GM23338 (cell line): Measurements from ENCODE around the gene LARGE1. TPM values are rescaled to one million over a fixed set of nuclear protein-coding genes. Genes with fewer than 3 reads are reported as not detected.
A peak's percentile ranks its signal among the peaks of the same experiment; 100 is the strongest.

ENCODE experiments used
- ATAC-seq: fragments of 200-7000 bp; cut with Tn5 transposase; 3 replicates; pipeline ENCODE4 v1.9.1; 2020
- DNase-seq: peaks from one replicate; pipeline ENCODE4 v3.0.0-alpha.2; 2015; ENCODE audit warnings: low spot score
- H2AFZ ChIP-seq: fragments of 200-600 bp; sonication (generic); 2 replicates; pipeline ENCODE4 v1.8.0; 2016; ENCODE audit warnings: antibody characterized with exemption, mild to moderate bottlenecking, moderate library complexity
- H3F3A ChIP-seq: fragments of 200-600 bp; sonication (generic); replicated peaks from 2 replicates; pipeline ENCODE4 v1.8.0; 2017; ENCODE audit warnings: antibody characterized with exemption, mixed run types, low read depth
- H3K27ac ChIP-seq: fragments of 200-600 bp; sonication (generic); 2 replicates; pipeline ENCODE4 v1.6.1; 2016; ENCODE audit warnings: low read depth
- H3K27me3 ChIP-seq: fragments of 200-600 bp; sonication (generic); 2 replicates; pipeline ENCODE4 v1.8.0; 2016; ENCODE audit warnings: mild to moderate bottlenecking, mixed run types, moderate library complexity; ENCODE audit not compliant: insufficient read depth
- H3K36me3 ChIP-seq: fragments of 200-600 bp; sonication (generic); 2 replicates; pipeline ENCODE4 v1.8.0; 2016; ENCODE audit warnings: mild to moderate bottlenecking; ENCODE audit not compliant: insufficient read depth
- H3K4me1 ChIP-seq: fragments of 200-600 bp; sonication (generic); 2 replicates; pipeline ENCODE4 v1.8.0; 2016; ENCODE audit warnings: mild to moderate bottlenecking, moderate library complexity; ENCODE audit not compliant: insufficient read depth
- H3K4me2 ChIP-seq: fragments of 200-600 bp; sonication (generic); 2 replicates; pipeline ENCODE4 v1.7.1; 2017; ENCODE audit warnings: mixed run types
- H3K4me3 ChIP-seq: fragments of 200-600 bp; sonication (generic); 2 replicates; pipeline ENCODE4 v1.6.1; 2016; ENCODE audit warnings: mixed run types
- H3K79me2 ChIP-seq: fragments of 200-600 bp; sonication (generic); replicated peaks from 2 replicates; pipeline ENCODE4 v1.8.0; 2017; ENCODE audit warnings: mild to moderate bottlenecking; ENCODE audit not compliant: insufficient read depth
- H3K9me2 ChIP-seq: fragments of 200-600 bp; sonication (generic); 2 replicates; pipeline ENCODE4 v1.8.0; 2017; ENCODE audit not compliant: insufficient read depth
- H4K20me1 ChIP-seq: fragments of 200-600 bp; sonication (generic); replicated peaks from 2 replicates; pipeline ENCODE4 v1.8.0; 2017; ENCODE audit warnings: mild to moderate bottlenecking; ENCODE audit not compliant: insufficient read depth
- H3K27ac Mint-ChIP-seq: 2 replicates; pipeline ENCODE4 v1.8.0; 2020; ENCODE audit warnings: inconsistent platforms, mild to moderate bottlenecking, moderate library complexity, mixed read lengths
- H3K27me3 Mint-ChIP-seq: 3 replicates; pipeline ENCODE4 v1.8.0; 2022; ENCODE audit warnings: low read depth, mild to moderate bottlenecking, moderate library complexity, mixed read lengths, inconsistent platforms; ENCODE audit not compliant: insufficient read depth, poor library complexity
- H3K36me3 Mint-ChIP-seq: 3 replicates; pipeline ENCODE4 v1.8.0; 2021; ENCODE audit warnings: low read depth, mild to moderate bottlenecking, inconsistent platforms, moderate library complexity, mixed read lengths
- H3K4me1 Mint-ChIP-seq: 3 replicates; pipeline ENCODE4 v1.8.0; 2020; ENCODE audit warnings: mild to moderate bottlenecking, inconsistent platforms, mixed read lengths
- H3K4me3 Mint-ChIP-seq: 3 replicates; pipeline ENCODE4 v1.8.0; 2021; ENCODE audit warnings: moderate library complexity, mild to moderate bottlenecking, inconsistent platforms, mixed read lengths
- H3K9me3 Mint-ChIP-seq: 3 replicates; pipeline ENCODE4 v1.8.0; 2020; ENCODE audit warnings: moderate library complexity, mild to moderate bottlenecking, inconsistent platforms, mixed read lengths
- CREB1 ChIP-seq: fragments of 250-450 bp; sonication (Bioruptor Pico); IDR thresholded peaks from 2 replicates; pipeline ENCODE4 v1.5.0; 2020; ENCODE audit warnings: low read depth, mild to moderate bottlenecking, moderate library complexity
- CTCF ChIP-seq, 2 experiments: fragments of 200-600 bp in 1 of 2; sonication (generic) in 1 of 2; conservative IDR thresholded peaks; 2 replicates each; pipeline versions ENCODE4 v1.5.1 to v1.6.1; 2016 to 2017; ENCODE audit warnings: antibody characterized with exemption in 2 of 2, low read depth in 2 of 2, mild to moderate bottlenecking in 2 of 2, moderate library complexity in 1 of 2
- ETS1 ChIP-seq: IDR thresholded peaks from 2 replicates; pipeline ENCODE4 v1.6.1; 2016; ENCODE audit warnings: antibody characterized with exemption
- EZH2 ChIP-seq: fragments of 200-600 bp; sonication (generic); IDR thresholded peaks from one replicate; pipeline ENCODE4 v1.8.0; 2017; ENCODE audit warnings: antibody characterized with exemption, mild to moderate bottlenecking, low read depth; ENCODE audit not compliant: unreplicated experiment
- EZH2phosphoT487 ChIP-seq: fragments of 200-600 bp; sonication (generic); IDR thresholded peaks from one replicate; pipeline ENCODE4 v1.8.1; 2018; ENCODE audit warnings: antibody characterized with exemption; ENCODE audit not compliant: unreplicated experiment
- JUNB ChIP-seq: IDR thresholded peaks from one replicate; pipeline ENCODE4 v1.6.1; 2016; ENCODE audit warnings: antibody characterized with exemption; ENCODE audit not compliant: unreplicated experiment
- NANOG ChIP-seq: IDR thresholded peaks from 2 replicates; pipeline ENCODE4 v1.6.1; 2016; ENCODE audit warnings: antibody characterized with exemption, borderline replicate concordance
- POLR2AphosphoS5 ChIP-seq: IDR thresholded peaks from 2 replicates; pipeline ENCODE4 v1.6.1; 2016; ENCODE audit warnings: antibody characterized with exemption, low read depth
- REST ChIP-seq: IDR thresholded peaks from one replicate; pipeline ENCODE4 v1.6.1; 2018; ENCODE audit warnings: antibody characterized with exemption; ENCODE audit not compliant: unreplicated experiment
- STAT1 ChIP-seq: IDR thresholded peaks from one replicate; pipeline ENCODE4 v1.6.1; 2016; ENCODE audit warnings: antibody characterized with exemption; ENCODE audit not compliant: unreplicated experiment
- ZNF331 ChIP-seq: fragments of 250-450 bp; sonication (Bioruptor Pico); IDR thresholded peaks from 2 replicates; pipeline ENCODE4 v1.5.0; 2020; ENCODE audit warnings: low read depth, mild to moderate bottlenecking, moderate library complexity
- ZNF462 ChIP-seq: fragments of 250-450 bp; sonication (Bioruptor Pico); IDR thresholded peaks from 2 replicates; pipeline ENCODE4 v1.5.0; 2020; ENCODE audit warnings: mild to moderate bottlenecking, moderate library complexity
- polyA plus RNA-seq: library from polyadenylated mRNA; unstranded; fragments of >200 nt; fragmentation: Nextera tagmentation; extraction: Ambion mirVana; gene quantifications from 2 replicates; pipeline ENCODE4 v1.2.1, GENCODE V29; 2016
- total RNA-seq: library from RNA; depleted of rRNA; stranded (reverse); fragments of >200 nt; shearing (Covaris generic); gene quantifications from 2 replicates; pipeline ENCODE4 v1.2.3, GENCODE V29; 2014

LARGE1 gene
- total and polyA plus RNA-seq, 2 experiments from 2014 or later, result 12.8 to 75.6 TPM

- TF ChIP-seq ETS1 (no peak), STAT1 (no peak), JUNB (no peak), ZNF462 (CRISPR knock-in tag) (no peak), POLR2AphosphoS5 (no peak), EZH2 (no peak), ZNF331 (no peak), REST (no peak), EZH2phosphoT487 (no peak), CTCF (conservative IDR thresholded peaks at IDR 0.05; ENCODE audit: low read depth in 2 of 2) (no peak), CREB1 (CRISPR knock-in tag) (no peak), NANOG (no peak)
- no peak overlapping the region for H3K4me3 ChIP-seq
- H3F3A ChIP-seq, result no peaks in the 10 kb centered on the region
- H2AFZ ChIP-seq, result no peak overlapping the region
- ATAC-seq, result no peak
- H3K4me2 ChIP-seq, result no peak overlapping the region
- Mint-ChIP-seq H3K27ac (peak overlapping the region; percentile 27; the same call in 1 of the 2 replicates), H3K36me3 (peaks cover 12% of the 10 kb centered on the region), H3K4me3 (no peak overlapping the region), H3K4me1 (peaks cover 51% of the 10 kb centered on the region), H3K9me3 (peaks cover 4% of the 10 kb centered on the region), H3K27me3 (peaks cover 5% of the 10 kb centered on the region)
- H4K20me1 ChIP-seq, result peaks cover 50% of the 10 kb centered on the region
- H3K36me3 ChIP-seq, result no peaks in the 10 kb centered on the region
- no peak overlapping the region for H3K27ac ChIP-seq
- no peak for DNase-seq
- peaks cover 36% of the 10 kb centered on the region for H3K4me1 ChIP-seq
- H3K9me2 ChIP-seq, result no peaks in the 10 kb centered on the region
- no peaks in the 10 kb centered on the region for H3K27me3 ChIP-seq
- peaks cover 75% of the 10 kb centered on the region for H3K79me2 ChIP-seq
These were observed 114.1 kb downstream of the LARGE1 start for GRCh38 chr22:33806191-33806590.
